GM18498 (cell line): ENCODE measurements around the gene PROS1.
"Not testable (repeated sequence)": the region's sequence is repeated elsewhere in the genome, so short reads cannot be mapped to it uniquely, and the experiment has no call there.

Source experiments
- ATAC-seq: cut with Tn5 transposase; IDR thresholded peaks from one replicate; pipeline ENCODE4 v1.9.1; 2021; ENCODE audit warnings: mild to moderate bottlenecking, moderate library complexity; ENCODE audit not compliant: unreplicated experiment

Gene PROS1

DNA sequence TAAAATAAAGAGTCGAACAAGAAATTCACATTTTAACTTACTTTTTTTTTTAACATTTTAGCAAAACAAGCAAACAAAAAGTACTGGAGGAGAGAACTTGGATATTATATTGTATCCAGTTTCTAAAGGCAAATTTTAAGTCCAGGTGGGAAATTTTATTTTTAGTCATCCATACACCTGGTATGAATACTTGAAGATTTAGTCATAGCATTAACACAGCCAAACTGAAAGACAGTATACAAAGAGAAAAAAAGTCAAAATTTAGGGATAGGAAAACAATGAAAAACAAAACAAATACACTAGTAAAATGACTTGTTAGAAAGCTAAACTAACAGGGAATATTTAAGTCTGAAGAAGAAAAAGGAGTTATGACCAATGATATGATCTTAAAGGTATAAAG lies 69.1 kb downstream of the PROS1 start:
- ATAC-seq, result no peak

DNA sequence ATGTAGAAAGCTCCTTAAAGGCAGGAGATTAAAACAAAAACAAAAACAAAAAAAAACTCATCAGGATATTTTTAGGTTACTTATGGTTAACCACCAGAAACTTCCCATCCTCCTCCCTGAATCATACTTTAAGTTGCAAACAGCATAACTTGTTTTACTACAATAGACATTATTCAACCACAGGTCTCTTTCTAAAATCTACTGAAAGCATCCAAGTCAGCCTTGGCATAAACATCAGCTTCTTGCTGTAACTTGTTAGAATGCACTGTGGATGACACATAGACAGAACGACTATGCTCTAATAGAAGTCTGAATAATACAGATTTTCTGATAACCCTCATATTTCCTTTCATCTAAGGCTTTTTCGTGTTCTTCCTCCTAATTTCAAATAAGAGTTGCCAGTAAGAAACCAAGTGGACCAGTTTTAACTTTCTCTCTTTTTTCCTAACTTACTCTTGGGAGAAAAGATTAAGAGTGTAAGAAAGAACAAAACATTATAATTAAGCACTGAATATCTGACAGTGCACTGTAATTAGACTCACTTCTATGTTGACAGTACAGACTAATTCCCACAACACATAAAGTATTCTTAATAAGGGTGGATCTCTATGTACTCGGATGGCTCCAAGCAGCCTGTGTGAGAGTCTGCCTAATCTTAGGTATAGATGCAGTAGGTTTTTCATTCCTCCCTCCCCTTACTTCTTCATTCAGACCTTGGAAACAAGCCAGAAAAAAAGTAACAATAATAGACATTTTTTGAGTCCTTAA lies 95.3 kb downstream of the PROS1 start:
- not testable (repeated sequence) for ATAC-seq

DNA sequence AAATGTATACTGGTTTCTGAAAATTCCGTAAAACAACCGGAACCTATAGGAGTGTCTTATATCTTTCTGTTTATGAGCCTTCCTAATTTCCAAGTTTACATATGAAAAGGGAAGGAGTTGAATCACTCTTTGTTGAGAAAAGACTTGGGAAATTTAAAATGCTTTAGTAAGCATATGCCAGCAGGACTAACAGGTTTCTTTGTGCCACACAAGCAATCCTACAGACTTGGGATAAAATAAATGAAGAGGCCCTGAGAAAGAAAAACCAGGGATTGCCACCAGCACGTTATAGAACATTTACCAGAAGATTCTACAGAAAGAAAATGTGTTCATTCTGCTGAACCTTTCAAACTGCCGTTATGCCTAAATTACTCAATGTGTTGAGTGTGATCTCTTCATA lies 96.3 kb downstream of the PROS1 start:
- not testable (repeated sequence) for ATAC-seq

DNA sequence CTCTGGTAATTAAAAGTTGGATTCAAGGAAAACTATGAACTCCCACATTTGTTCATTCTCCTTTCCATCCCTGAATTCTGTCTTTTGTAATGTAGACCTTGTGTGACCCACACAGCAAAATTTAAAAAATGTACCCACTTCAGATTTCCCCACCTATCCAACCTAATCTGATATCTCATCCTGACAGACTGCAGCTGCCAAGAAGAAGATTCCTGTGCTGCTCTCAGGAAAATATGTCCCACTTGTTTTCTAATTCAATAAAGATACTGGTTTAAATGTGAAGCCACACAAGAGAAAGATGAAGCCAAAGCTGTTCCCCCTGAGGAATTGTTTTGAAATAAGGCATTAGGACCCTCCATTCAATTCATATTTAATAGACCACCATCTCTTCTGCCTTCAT lies 100.3 kb downstream of the PROS1 start:
- not testable (repeated sequence) for ATAC-seq

DNA sequence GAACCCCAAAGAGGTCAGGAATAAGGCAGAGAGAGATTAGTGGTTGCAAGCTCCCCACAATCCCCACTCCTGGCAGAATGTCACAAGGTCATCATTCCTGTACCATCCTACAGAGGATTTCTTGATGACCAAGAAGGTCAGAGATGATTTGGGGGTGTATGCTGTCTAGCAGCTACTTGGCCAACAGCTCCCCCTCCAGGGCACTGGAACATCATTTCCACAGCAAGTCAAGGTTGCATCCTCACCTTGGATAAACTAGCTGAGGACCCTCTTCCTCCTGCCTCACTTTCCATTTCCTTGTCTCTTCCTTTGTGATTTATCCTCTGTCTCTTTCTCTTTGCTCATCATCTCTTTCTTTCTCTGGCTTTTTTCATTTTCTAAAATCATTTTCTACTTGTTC lies 106.3 kb downstream of the PROS1 start:
- no peak for ATAC-seq

DNA sequence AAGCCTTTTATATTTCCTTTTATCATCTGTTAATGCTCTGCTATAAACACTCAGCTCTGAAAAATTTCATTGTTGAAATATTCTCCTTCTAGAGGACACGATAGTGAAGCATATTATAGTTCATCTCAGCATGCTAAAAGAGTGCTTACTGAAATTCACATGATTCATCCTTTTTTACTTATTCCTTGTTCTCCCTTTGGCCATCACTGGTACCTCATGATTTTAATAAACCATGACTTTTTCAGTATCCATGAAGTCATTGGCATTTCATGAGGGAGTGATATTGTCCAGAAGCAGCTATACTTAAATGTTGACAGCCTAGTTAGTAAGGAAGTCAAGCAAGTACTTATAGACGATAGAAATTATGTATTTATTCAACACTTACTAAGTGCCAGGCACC lies 112.7 kb downstream of the PROS1 start:
- no peak for ATAC-seq

DNA sequence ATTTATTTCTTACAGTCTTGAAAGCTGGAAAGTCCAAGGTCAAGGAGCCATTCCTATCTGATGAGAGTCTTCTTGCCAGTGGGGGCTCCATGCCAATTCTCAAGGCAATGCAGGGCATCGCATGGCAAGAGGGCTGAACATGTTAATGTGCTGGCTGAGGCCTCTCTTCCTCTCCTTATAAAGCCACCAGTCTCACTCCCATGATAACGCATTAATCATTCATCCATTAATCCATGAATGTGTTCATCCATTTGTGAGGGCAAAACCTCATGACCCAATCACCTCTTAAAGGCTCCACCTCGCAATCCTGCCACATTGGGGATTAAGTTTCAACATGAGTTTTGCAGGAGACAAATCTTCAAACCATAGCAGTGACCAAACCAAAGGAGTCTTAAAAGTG lies 118.3 kb downstream of the PROS1 start:
- ATAC-seq, result no peak

DNA sequence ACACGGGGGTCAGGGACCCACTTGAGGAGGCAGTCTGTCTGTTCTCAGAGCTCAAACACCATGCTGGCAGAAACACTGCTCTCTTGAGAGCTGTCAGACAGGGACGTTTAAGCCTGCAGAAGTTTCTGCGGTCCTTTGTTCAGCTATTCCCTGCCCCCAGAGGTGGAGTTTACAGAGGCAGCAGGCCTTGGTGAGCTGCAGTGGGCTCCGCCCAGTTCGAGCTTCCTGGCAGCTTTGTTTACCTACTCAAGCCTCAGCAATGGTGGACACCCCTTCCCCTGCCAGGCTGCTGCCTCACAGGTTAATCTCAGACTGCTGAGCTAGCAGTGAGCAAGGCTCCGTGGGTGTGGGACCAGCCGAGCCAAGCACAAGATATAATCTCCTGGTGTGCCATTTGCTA lies 121.5 kb downstream of the PROS1 start:
- ATAC-seq, result not testable (repeated sequence)

DNA sequence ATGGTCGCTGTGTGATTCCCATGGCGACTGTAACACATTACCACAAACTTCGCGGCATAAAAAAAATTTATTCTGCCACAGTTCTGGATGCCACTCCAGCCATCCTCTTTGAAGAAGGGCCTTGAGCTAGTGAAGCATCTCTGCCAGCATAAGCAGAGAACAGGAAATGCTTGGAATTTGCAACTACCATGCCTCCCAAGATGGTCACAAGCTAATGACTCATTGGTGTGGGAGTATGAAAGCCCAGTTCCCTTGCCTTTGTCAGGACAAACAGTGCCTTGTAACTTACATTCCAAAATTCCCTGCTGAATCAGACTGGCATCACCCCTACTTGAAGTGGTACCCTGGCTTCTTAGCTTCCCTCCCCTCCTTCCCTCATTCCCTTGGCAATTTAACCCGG lies 129.7 kb downstream of the PROS1 start:
- no peak for ATAC-seq

DNA sequence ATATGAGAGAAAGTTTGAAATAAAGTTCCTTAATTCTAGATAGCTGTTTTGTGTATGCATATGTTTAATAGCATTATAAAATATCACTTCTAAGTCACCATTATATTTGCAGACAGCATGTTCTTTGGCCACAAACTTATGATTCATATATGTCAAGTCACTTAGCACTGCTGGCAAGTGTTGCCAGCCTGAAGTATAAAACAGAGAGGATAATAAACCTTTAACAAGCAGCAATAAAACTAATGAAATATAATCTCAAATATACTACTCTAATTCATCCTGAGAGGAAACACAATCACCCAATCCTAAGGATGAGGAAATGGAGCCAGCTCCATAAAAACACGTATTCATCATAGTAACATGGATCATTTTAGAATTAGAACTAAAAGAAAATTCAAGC lies 134.5 kb downstream of the PROS1 start:
- not testable (repeated sequence) for ATAC-seq
